Suprapubic skin (tissue), 4 donors: Measurements from ENCODE around the gene GAP43. TPM values are rescaled to one million over a fixed set of nuclear protein-coding genes. Genes with fewer than 3 reads are reported as not detected.

ENCODE experiments used
- DNase-seq, 2 donors: peaks; one replicate each; pipeline ENCODE4 v3.0.0-alpha.2; 2019; ENCODE audit warnings: low spot score in 2 of 2
- H3K27ac ChIP-seq: fragments of 200-600 bp; sonication (generic); one replicate; pipeline ENCODE4 v1.5.1; 2019
- H3K27me3 ChIP-seq: fragments of 200-600 bp; sonication (generic); one replicate; pipeline ENCODE4 v1.5.1; 2019
- H3K36me3 ChIP-seq: fragments of 200-600 bp; sonication (generic); one replicate; pipeline ENCODE4 v1.5.1; 2019
- H3K4me1 ChIP-seq: fragments of 200-600 bp; sonication (generic); one replicate; pipeline ENCODE4 v1.5.1; 2019
- H3K4me3 ChIP-seq: fragments of 200-600 bp; sonication (generic); one replicate; pipeline ENCODE4 v1.5.1; 2019; ENCODE audit warnings: mild to moderate bottlenecking
- H3K9me3 ChIP-seq: fragments of 200-600 bp; sonication (generic); one replicate; pipeline ENCODE4 v1.5.1; 2019
- CTCF ChIP-seq, 2 donors: fragments of 200-600 bp in 1 of 2; fragments of 450-650 bp in 1 of 2; sonication (generic) in 1 of 2; IDR thresholded peaks; one replicate each; pipeline ENCODE4 v1.5.1; 2016 to 2019; ENCODE audit warnings: antibody characterized with exemption in 2 of 2, mild to moderate bottlenecking in 1 of 2, moderate library complexity in 1 of 2
- EP300 ChIP-seq: sonication (generic); formaldehyde crosslinking; IDR thresholded peaks from one replicate; pipeline ENCODE4 v1.6.1; 2017; ENCODE audit warnings: antibody characterized with exemption
- POLR2A ChIP-seq, 2 donors: fragments of 450-650 bp; IDR thresholded peaks; one replicate each; pipeline ENCODE4 v1.6.1; 2017; ENCODE audit warnings: antibody characterized with exemption in 2 of 2, mild to moderate bottlenecking in 2 of 2, moderate library complexity in 2 of 2
- POLR2AphosphoS5 ChIP-seq, 3 donors: sonication (generic); formaldehyde crosslinking; IDR thresholded peaks; one replicate each; pipeline ENCODE4 v1.6.1; 2017; ENCODE audit warnings: antibody characterized with exemption in 3 of 3
- WGBS: methylation state at CpG from one replicate; pipeline ENCODE4 v1.1.5; 2018; 5-methylcytosine and 5-hydroxymethylcytosine counted together
- total RNA-seq, 4 donors: library from RNA; depleted of rRNA; stranded (reverse); fragments of >200 nt; gene quantifications; one replicate each; pipeline ENCODE4 v1.1.0, GENCODE V29; 2016

GAP43 gene
- total RNA-seq, 4 donors from 2014 or later = not detected

DNA sequence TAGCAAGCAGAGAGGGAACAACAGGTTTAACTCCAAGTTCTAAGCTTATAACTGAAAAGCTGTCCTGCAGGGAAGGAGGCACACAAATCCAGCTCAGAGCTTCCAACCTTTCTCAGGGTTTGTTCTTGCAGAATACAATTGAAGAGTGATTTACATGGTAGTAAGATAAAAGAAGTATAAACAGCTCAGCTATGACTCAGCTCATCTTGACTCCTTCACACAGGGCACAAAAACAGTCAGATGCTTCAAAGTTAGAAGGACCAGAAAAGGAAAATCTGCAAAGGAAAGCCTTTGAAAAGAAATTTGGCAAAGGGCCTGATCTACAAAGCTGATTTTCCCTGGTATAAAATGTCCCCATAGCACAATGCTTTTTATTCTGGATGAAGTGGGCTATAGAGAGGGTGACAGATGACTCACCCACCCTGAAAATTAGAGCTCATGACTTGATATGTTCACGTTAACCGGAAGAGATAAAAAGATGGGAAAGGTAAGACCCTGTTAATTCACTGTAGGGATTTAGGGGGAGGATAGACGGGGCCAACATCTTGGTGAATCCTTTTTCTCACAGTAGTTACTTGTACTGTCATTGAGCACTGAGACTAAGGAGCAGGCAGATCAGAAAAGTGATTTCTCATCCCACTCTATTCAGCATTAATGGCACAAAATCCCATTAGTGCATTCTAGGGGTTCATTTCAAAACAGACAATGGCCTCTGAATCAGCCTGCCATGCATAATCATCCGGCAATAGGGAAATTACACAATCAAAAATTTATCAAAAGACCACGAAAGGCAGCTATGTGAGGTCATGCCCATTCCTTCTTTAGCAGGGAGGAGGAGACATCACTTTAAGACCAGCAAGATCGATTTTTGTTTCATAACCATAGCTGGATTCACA is 143.5 kb downstream of the GAP43 start:
- 85% methylated on average over 6 of the region's 6 CpGs for WGBS
- no peaks in the 10 kb centered on the region for H3K4me1 ChIP-seq
- H3K4me3 ChIP-seq = no peak overlapping the region
- H3K9me3 ChIP-seq = no peaks in the 10 kb centered on the region
- H3K27me3 ChIP-seq = no peaks in the 10 kb centered on the region
- no peak for DNase-seq
- TF ChIP-seq CTCF (IDR thresholded peaks at IDR 0.05) = no peak
- no peak for TF ChIP-seq EP300
- no peak for TF ChIP-seq POLR2AphosphoS5 (IDR thresholded peaks at IDR 0.05)
- TF ChIP-seq POLR2A (IDR thresholded peaks at IDR 0.05) = no peak
- H3K36me3 ChIP-seq = no peaks in the 10 kb centered on the region
- H3K27ac ChIP-seq = no peak overlapping the region

DNA sequence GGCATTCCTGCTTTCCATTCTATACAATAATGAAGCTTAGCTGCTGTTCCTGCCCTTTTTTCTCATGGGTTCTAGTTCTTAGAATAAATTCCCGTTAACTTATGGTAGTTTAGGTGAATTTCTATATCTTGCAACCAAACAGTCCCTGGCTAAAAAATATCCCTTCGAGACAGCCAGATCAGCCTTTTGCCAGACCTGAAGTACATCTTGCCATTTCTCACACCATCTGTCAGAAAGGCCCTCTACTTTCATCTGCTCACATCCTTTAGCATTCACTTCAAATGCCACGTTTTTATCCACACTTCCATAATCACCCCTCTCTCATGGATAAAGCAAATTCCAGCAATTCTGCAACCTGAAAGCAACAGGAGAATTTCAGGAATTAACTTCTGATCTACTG is 145.4 kb downstream of the GAP43 start:
- TF ChIP-seq POLR2AphosphoS5 (IDR thresholded peaks at IDR 0.05) = no peak
- TF ChIP-seq CTCF (IDR thresholded peaks at IDR 0.05) = no peak
- Histone ChIP-seq H3K36me3 (no peaks in the 10 kb centered on the region), H3K27me3 (no peaks in the 10 kb centered on the region), H3K4me1 (no peaks in the 10 kb centered on the region), H3K4me3 (no peak overlapping the region), H3K9me3 (no peaks in the 10 kb centered on the region), H3K27ac (no peak overlapping the region)
- no peak for DNase-seq
- 81% methylated on average over 3 of the region's 3 CpGs for WGBS
